ENCODE data around the gene CCDC171. TPM values are rescaled to one million over a fixed set of nuclear protein-coding genes. Genes with fewer than 3 reads are reported as not detected.

The CCDC171 gene
- total RNA-seq, 3 donors from 2014 or later (not counting 1 experiment from before 2014, with no cell fraction given) = 1.5 to 2.6 (median 2.2) TPM

GRCh38 chr9:15846611-15847010 lies 293.8 kb downstream of the CCDC171 start:
- no peak overlapping the region for H3K27ac Mint-ChIP-seq
- H3K36me3 Mint-ChIP-seq = no peaks in the 10 kb centered on the region
- H3K4me3 Mint-ChIP-seq = no peak overlapping the region
- no peak overlapping the region for H3K4me3 ChIP-seq (ENCODE audit: low read length)
- H3K27me3 ChIP-seq (ENCODE audit: control insufficient read depth, insufficient read depth, low read length) = no peaks in the 10 kb centered on the region
- H3K4me1 Mint-ChIP-seq = no peaks in the 10 kb centered on the region
- H3K27ac ChIP-seq (ENCODE audit: low read length) = no peak overlapping the region
- no peaks in the 10 kb centered on the region for H3K4me1 ChIP-seq (ENCODE audit: control insufficient read depth, insufficient read depth, low read length)
- intact Hi-C loops (cut with micrococcal nuclease) = no loop called here
- ATAC-seq (no peak), DNase-seq (no peak)
- H3K9me3 ChIP-seq (ENCODE audit: control insufficient read depth, insufficient read depth, low read length) = no peaks in the 10 kb centered on the region
- H3K36me3 ChIP-seq (ENCODE audit: control insufficient read depth, insufficient read depth, low read length) = no peaks in the 10 kb centered on the region
- no peaks in the 10 kb centered on the region for H3K9me3 Mint-ChIP-seq
- WGBS (ENCODE audit: insufficient coverage) = 96% methylated on average over 5 of the region's 6 CpGs
- no peaks in the 10 kb centered on the region for H3K27me3 Mint-ChIP-seq (ENCODE audit: low read depth in 2 of 2)
- TF ChIP-seq CTCF (IDR thresholded peaks at IDR 0.05) = no peak

GRCh38 chr9:15849871-15850270 lies 297.0 kb downstream of the CCDC171 start:
- no peaks in the 10 kb centered on the region for H3K9me3 ChIP-seq (ENCODE audit: control insufficient read depth, insufficient read depth, low read length)
- H3K27me3 ChIP-seq (ENCODE audit: control insufficient read depth, insufficient read depth, low read length) = no peaks in the 10 kb centered on the region
- H3K27me3 Mint-ChIP-seq (ENCODE audit: low read depth in 2 of 2) = no peaks in the 10 kb centered on the region
- no peak for ATAC-seq
- no peaks in the 10 kb centered on the region for H3K36me3 ChIP-seq (ENCODE audit: control insufficient read depth, insufficient read depth, low read length)
- no peak overlapping the region for H3K4me3 ChIP-seq (ENCODE audit: low read length)
- intact Hi-C loops (cut with micrococcal nuclease) = no loop called here
- H3K27ac Mint-ChIP-seq = no peak overlapping the region
- no peak overlapping the region for H3K27ac ChIP-seq (ENCODE audit: low read length)
- DNase-seq = no peak
- no peak overlapping the region for H3K4me3 Mint-ChIP-seq
- H3K36me3 Mint-ChIP-seq = no peaks in the 10 kb centered on the region
- no peaks in the 10 kb centered on the region for H3K4me1 ChIP-seq (ENCODE audit: control insufficient read depth, insufficient read depth, low read length)
- no CpG with 5 or more reads among the region's 1 CpG for WGBS (ENCODE audit: insufficient coverage)
- no peak for TF ChIP-seq CTCF (IDR thresholded peaks at IDR 0.05)
- H3K4me1 Mint-ChIP-seq = no peaks in the 10 kb centered on the region
- H3K9me3 Mint-ChIP-seq = peaks cover 2 to 4% of the 10 kb centered on the region in 2 donors

GRCh38 chr9:15851766-15852165 lies 298.9 kb downstream of the CCDC171 start:
- Histone ChIP-seq H3K4me3 (ENCODE audit: low read length) (no peak overlapping the region), H3K9me3 (ENCODE audit: control insufficient read depth, insufficient read depth, low read length) (no peaks in the 10 kb centered on the region), H3K27me3 (ENCODE audit: control insufficient read depth, insufficient read depth, low read length) (no peaks in the 10 kb centered on the region), H3K36me3 (ENCODE audit: control insufficient read depth, insufficient read depth, low read length) (no peaks in the 10 kb centered on the region), H3K27ac (ENCODE audit: low read length) (no peak overlapping the region), H3K4me1 (ENCODE audit: control insufficient read depth, insufficient read depth, low read length) (no peaks in the 10 kb centered on the region)
- intact Hi-C loops (cut with micrococcal nuclease) = no loop called here
- no peaks in the 10 kb centered on the region for H3K36me3 Mint-ChIP-seq
- H3K27me3 Mint-ChIP-seq (ENCODE audit: low read depth in 2 of 2) = no peaks in the 10 kb centered on the region
- no peak for TF ChIP-seq CTCF (IDR thresholded peaks at IDR 0.05)
- no CpG with 5 or more reads among the region's 2 CpGs for WGBS (ENCODE audit: insufficient coverage)
- no peak for DNase-seq
- H3K4me1 Mint-ChIP-seq = no peaks in the 10 kb centered on the region
- H3K27ac Mint-ChIP-seq = no peak overlapping the region
- peaks cover 2 to 4% of the 10 kb centered on the region in 2 donors for H3K9me3 Mint-ChIP-seq
- no peak overlapping the region for H3K4me3 Mint-ChIP-seq
- no peak for ATAC-seq

- H3K27me3 ChIP-seq (ENCODE audit: control insufficient read depth, insufficient read depth, low read length) = no peaks in the 10 kb centered on the region
- no peaks in the 10 kb centered on the region for H3K4me1 ChIP-seq (ENCODE audit: control insufficient read depth, insufficient read depth, low read length)
- intact Hi-C loops (cut with micrococcal nuclease) = no loop called here
- no peaks in the 10 kb centered on the region for H3K4me1 Mint-ChIP-seq
- no peaks in the 10 kb centered on the region for H3K36me3 ChIP-seq (ENCODE audit: control insufficient read depth, insufficient read depth, low read length)
- H3K4me3 ChIP-seq (ENCODE audit: low read length) = no peak overlapping the region
- H3K27ac ChIP-seq (ENCODE audit: low read length) = no peak overlapping the region
- DNase-seq (no peak), ATAC-seq (no peak)
- H3K9me3 ChIP-seq (ENCODE audit: control insufficient read depth, insufficient read depth, low read length) = no peaks in the 10 kb centered on the region
- no peak overlapping the region for H3K4me3 Mint-ChIP-seq
- H3K27me3 Mint-ChIP-seq (ENCODE audit: low read depth in 2 of 2) = peaks cover 0 to 2% of the 10 kb centered on the region in 2 donors
- no peak for TF ChIP-seq CTCF (IDR thresholded peaks at IDR 0.05)
- H3K9me3 Mint-ChIP-seq = peaks cover 2 to 4% of the 10 kb centered on the region in 2 donors
- no peaks in the 10 kb centered on the region for H3K36me3 Mint-ChIP-seq
- no peak overlapping the region for H3K27ac Mint-ChIP-seq
Observed at GRCh38 chr9:15856591-15856990, 303.7 kb downstream of the CCDC171 start.
